ENCODE results near the gene EEF1A2. TPM values are rescaled to one million over a fixed set of nuclear protein-coding genes. Genes with fewer than 3 reads are reported as not detected.

The EEF1A2 gene
- total RNA-seq, 2 donors from 2014 or later: 0.14 to 3.1 TPM

GRCh38 chr20:63499338-63499969 is 571 bp upstream of the EEF1A2 start:
- H3K9me3 Mint-ChIP-seq: peaks cover 0 to 3% of the 10 kb centered on the region in 2 donors
- no peak overlapping the region for H3K27ac Mint-ChIP-seq
- peaks cover 4 to 7% of the 10 kb centered on the region in 2 donors for H3K36me3 Mint-ChIP-seq
- DNase-seq (ENCODE audit: low spot score in 2 of 2) (no peak), ATAC-seq (peak in 1 of 2 donors; percentile 5)

- Mint-ChIP-seq H3K27ac (no peak overlapping the region), H3K9me3 (no peaks in the 10 kb centered on the region), H3K36me3 (no peaks in the 10 kb centered on the region)
- DNase-seq (ENCODE audit: low spot score in 2 of 2) (no peak), ATAC-seq (peak in 1 of 2 donors; percentile 28)
Observed at GRCh38 chr20:63497946-63498935, 642 bp downstream of the EEF1A2 start.

- Mint-ChIP-seq H3K36me3 (no peaks in the 10 kb centered on the region), H3K27ac (no peak overlapping the region), H3K9me3 (peaks cover 0 to 2% of the 10 kb centered on the region in 2 donors)
- DNase-seq (ENCODE audit: low spot score in 2 of 2) (no peak), ATAC-seq (no peak)
Observed at GRCh38 chr20:63497138-63497945, 1.5 kb downstream of the EEF1A2 start.

- peak; percentile 17 to 29 for ATAC-seq
- Mint-ChIP-seq H3K36me3 (no peaks in the 10 kb centered on the region), H3K9me3 (peaks cover 0 to 5% of the 10 kb centered on the region in 2 donors), H3K27ac (no peak overlapping the region)
- no peak for DNase-seq (ENCODE audit: low spot score in 2 of 2)
Observed at GRCh38 chr20:63496596-63497120, 2.2 kb downstream of the EEF1A2 start.

GRCh38 chr20:63495741-63496595 is 2.9 kb downstream of the EEF1A2 start:
- DNase-seq (ENCODE audit: low spot score in 2 of 2): peak in 1 of 2 donors; percentile 84
- Mint-ChIP-seq H3K27ac (no peak overlapping the region), H3K9me3 (peaks cover 0 to 5% of the 10 kb centered on the region in 2 donors), H3K36me3 (no peaks in the 10 kb centered on the region)
- peak; percentile 76 to 80 for ATAC-seq

- no peak for ATAC-seq
- DNase-seq (ENCODE audit: low spot score in 2 of 2): no peak
- Mint-ChIP-seq H3K27ac (no peak overlapping the region), H3K36me3 (no peaks in the 10 kb centered on the region), H3K9me3 (peaks cover 0 to 5% of the 10 kb centered on the region in 2 donors)
Observed at GRCh38 chr20:63495167-63495720, 3.6 kb downstream of the EEF1A2 start.

GRCh38 chr20:63494420-63495166 is 4.3 kb downstream of the EEF1A2 start:
- Mint-ChIP-seq H3K9me3 (peaks cover 0 to 5% of the 10 kb centered on the region in 2 donors), H3K36me3 (no peaks in the 10 kb centered on the region), H3K27ac (no peak overlapping the region)
- no peak for DNase-seq (ENCODE audit: low spot score in 2 of 2)
- no peak for ATAC-seq

- DNase-seq (ENCODE audit: low spot score in 2 of 2) (no peak), ATAC-seq (no peak)
- H3K9me3 Mint-ChIP-seq: peaks cover 0 to 5% of the 10 kb centered on the region in 2 donors
- H3K36me3 Mint-ChIP-seq: no peaks in the 10 kb centered on the region
- H3K27ac Mint-ChIP-seq: no peak overlapping the region
Observed at GRCh38 chr20:63494084-63494419, 4.8 kb downstream of the EEF1A2 start.

GRCh38 chr20:63493563-63494020 is 5.3 kb downstream of the EEF1A2 start:
- no peaks in the 10 kb centered on the region for H3K36me3 Mint-ChIP-seq
- DNase-seq (ENCODE audit: low spot score in 2 of 2) (no peak), ATAC-seq (no peak)
- peaks cover 0 to 5% of the 10 kb centered on the region in 2 donors for H3K9me3 Mint-ChIP-seq
- no peak overlapping the region for H3K27ac Mint-ChIP-seq

- Mint-ChIP-seq H3K9me3 (peaks cover 0 to 5% of the 10 kb centered on the region in 2 donors), H3K36me3 (no peaks in the 10 kb centered on the region), H3K27ac (no peak overlapping the region)
- DNase-seq (ENCODE audit: low spot score in 2 of 2) (no peak), ATAC-seq (no peak)
Observed at GRCh38 chr20:63492982-63493381, 5.9 kb downstream of the EEF1A2 start.

- ATAC-seq (no peak), DNase-seq (ENCODE audit: low spot score in 2 of 2) (no peak)
- Mint-ChIP-seq H3K27ac (no peak overlapping the region), H3K9me3 (peaks cover 0 to 5% of the 10 kb centered on the region in 2 donors), H3K36me3 (no peaks in the 10 kb centered on the region)
Observed at GRCh38 chr20:63492518-63492917, 6.4 kb downstream of the EEF1A2 start.

GRCh38 chr20:63491635-63492230 is 7.2 kb downstream of the EEF1A2 start:
- Mint-ChIP-seq H3K27ac (no peak overlapping the region), H3K9me3 (peaks cover 0 to 5% of the 10 kb centered on the region in 2 donors), H3K36me3 (no peaks in the 10 kb centered on the region)
- DNase-seq (ENCODE audit: low spot score in 2 of 2): no peak
- ATAC-seq: no peak

- Mint-ChIP-seq H3K36me3 (no peaks in the 10 kb centered on the region), H3K27ac (no peak overlapping the region), H3K9me3 (peaks cover 0 to 5% of the 10 kb centered on the region in 2 donors)
- ATAC-seq: no peak
- DNase-seq (ENCODE audit: low spot score in 2 of 2): no peak
Observed at GRCh38 chr20:63491078-63491477, 7.8 kb downstream of the EEF1A2 start.

GRCh38 chr20:63490416-63490815 is 8.5 kb downstream of the EEF1A2 start:
- Mint-ChIP-seq H3K27ac (no peak overlapping the region), H3K36me3 (no peaks in the 10 kb centered on the region), H3K9me3 (peaks cover 0 to 5% of the 10 kb centered on the region in 2 donors)
- ATAC-seq (no peak), DNase-seq (ENCODE audit: low spot score in 2 of 2) (no peak)

Data from activated naive CD4-positive, alpha-beta T cell treated with anti-CD3 and anti-CD28 coated beads, Interleukin-2, amount 50 U/mL, for 72 hours (primary cell).